Activated gamma-delta T cell treated with Interleukin-2 at 50 U/mL for 16 hours (primary cell): ENCODE measurements around the gene DNAI1.
"Not testable (repeated sequence)": the region's sequence is repeated elsewhere in the genome, so short reads cannot be mapped to it uniquely, and the experiment has no call there.

Source experiments
- DNase-seq: peaks from one replicate; pipeline ENCODE4 v3.0.0-alpha.2; 2020

DNAI1 gene

GRCh38 chr9:34515959-34516358 lies 57.4 kb downstream of the DNAI1 start:
- no peak for DNase-seq

- DNase-seq = no peak
Measured at GRCh38 chr9:34517185-34517584, 58.6 kb downstream of the DNAI1 start.

DNA sequence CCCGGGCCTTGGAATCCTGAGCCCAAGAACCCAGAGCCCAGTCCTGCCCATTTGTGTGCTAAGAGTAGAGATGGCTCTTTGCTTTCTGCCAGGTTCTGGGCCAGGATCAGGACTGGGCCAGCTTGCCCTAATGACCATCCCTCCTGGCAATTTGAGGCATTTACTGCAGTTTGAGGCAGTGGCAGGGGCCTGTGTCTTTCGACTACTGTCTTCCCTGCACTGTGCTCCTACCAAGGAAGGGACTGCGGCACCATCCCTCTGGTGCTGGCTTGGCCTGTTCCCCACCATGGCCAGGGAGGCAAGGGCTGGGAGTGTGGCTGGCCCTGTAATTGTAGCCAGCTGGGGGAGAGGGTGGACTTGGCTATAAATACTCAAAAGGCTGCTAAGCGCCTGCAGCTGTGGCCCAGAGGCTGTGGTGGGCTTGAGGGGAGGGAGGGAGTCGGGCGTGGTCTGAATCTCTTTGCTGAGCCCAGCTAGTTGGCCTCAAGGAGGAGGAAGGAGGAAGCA lies 59.6 kb downstream of the DNAI1 start:
- DNase-seq = no peak

GRCh38 chr9:34518896-34519295 lies 60.3 kb downstream of the DNAI1 start:
- no peak for DNase-seq

DNA sequence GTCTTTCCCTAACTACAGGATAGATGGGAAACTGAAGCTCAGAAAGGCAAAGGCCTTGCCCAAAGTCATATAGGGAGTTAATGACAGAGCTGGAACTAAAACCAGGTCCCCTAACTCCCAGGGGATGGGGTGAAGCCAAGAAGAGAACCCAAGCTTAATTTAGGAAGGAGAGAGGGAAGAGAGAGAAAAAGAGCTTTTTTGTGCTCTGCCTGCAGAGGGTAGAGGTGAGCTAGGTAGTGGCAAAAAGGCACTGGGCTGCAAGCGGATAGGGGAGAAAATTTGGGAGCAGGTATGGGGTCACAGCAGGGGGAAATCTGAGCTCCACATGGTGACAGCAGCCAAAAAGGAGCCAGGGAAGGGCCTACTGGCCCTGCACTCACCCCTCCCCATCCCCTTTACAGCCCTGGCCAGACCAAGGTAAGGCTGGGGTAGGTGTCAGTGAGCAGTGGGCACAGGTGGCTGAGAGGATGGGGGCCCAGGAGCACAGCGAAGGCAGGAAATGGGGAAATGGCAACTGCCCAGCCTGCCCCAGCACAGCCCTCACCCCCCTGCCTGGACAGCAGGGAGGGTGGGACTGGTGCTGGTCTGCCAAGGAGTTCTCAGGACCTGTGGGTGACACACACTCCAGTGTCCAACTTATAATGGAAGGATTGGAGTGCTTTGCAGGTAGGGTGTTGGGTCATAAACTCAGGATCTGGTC lies 60.9 kb downstream of the DNAI1 start:
- no peak for DNase-seq

- no peak for DNase-seq
Measured at GRCh38 chr9:34520096-34520495, 61.5 kb downstream of the DNAI1 start.

DNA sequence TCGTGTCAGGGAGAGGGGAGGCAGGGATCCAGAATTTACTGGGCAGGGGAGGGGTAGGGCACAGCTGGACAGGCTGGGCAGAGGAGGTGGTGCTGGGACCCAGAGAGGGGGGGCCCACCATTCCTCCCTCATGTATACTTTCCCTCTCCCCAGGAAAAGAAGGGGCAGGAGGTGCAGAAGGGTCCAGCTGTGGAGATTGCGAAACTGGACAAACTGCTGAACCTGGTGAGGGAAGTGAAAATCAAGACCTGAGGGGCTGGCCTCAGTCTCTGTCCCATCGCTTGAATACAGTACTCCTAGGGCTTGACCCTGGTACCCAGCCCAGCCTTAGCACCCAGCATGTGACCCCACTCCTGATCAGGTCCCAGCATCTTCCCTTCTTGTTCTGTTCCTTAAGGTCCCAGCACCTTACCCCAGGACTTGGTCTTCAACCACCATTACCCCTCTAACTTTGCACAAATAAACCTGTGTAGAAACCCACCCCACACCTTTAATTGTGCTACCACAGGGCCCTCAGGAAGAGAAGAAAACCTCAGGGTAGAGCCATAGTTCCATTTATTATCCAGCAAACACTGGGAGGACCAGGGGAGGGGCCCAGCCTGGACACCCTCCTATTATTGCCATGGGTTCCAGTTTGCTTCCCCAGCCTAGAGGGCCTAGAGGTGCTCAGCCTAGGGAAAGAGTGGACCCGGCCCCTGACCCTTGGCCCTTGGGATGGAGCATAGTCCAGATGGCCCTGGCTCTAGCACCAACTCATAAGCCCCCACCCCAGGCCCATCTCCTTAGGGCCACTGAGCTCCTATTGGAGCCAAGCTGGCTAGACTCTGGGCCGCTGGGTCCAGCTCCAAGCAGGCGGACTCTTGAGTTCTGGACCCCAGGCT lies 62.1 kb downstream of the DNAI1 start:
- no peak for DNase-seq

- DNase-seq = no peak
Measured at GRCh38 chr9:34521406-34522045, 62.9 kb downstream of the DNAI1 start.

DNA sequence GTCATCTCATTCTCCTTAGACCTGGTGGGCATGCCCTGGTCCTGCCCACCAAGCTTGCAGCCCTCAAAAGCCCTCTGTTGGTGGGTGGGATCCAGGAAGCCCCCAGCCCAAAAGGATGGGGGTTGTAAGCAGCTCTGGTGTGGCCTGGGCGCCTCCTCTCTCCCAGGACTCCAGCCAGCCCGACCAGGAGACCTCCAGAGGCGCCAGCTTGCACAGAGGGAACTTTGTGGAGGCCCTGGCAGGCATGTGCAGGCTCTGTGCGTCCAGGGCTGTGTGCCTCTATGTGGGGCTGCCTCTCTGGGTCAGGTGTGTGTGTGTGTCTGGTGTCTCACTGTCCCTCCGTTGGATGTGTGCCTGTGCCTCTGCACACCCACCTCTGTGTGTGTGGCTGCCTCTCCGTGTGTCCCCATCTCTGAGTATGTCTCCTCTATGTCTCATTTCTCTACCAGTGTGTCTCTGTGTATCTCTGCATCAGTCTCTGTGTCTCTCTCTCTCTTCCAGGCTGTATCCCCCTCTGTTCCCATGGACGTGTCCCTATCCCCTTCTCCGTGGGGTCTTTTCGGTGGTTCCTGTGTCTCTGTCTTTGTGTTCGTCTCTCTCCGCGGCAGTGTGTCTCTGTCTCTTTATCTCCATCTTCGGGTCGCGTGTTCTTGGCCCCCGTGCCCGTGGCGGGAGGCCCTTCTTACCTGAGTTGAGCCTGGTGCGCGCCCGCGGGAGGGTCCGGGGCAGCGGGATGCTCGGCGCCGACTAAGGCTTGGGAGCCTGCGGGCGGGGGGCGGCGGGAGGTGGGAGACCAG lies 63.7 kb downstream of the DNAI1 start:
- DNase-seq = no peak

- DNase-seq = peak; percentile 86
Measured at GRCh38 chr9:34522971-34523797, 64.6 kb downstream of the DNAI1 start, which contains the start of gene ENHO. ENHO (minus strand) TSS chr9:34522990; CDS start chr9:34521695, 1,295 bp downstream.

DNA sequence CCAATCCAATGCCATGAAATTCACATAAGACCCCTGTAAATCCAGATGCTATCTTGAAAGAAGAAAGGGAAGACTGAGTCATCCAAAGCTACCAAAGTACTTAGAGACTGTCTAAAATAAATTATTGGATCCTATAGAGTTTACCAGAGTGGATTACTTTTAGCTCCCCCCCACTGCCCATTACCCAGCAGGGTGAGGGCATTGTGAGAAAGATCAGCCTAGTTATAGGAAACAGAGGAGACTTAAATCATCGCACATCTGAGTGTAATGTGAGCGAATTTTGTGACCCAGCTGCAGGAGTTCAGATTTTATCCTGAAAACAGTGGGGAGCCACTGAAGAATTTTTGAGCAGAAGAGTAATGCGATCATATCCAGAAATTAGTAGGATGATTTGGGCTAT lies 65.7 kb downstream of the DNAI1 start:
- no peak for DNase-seq

- no peak for DNase-seq
Measured at GRCh38 chr9:34526026-34526425, 67.4 kb downstream of the DNAI1 start.

GRCh38 chr9:34532041-34532440 lies 73.4 kb downstream of the DNAI1 start:
- not testable (repeated sequence) for DNase-seq

DNA sequence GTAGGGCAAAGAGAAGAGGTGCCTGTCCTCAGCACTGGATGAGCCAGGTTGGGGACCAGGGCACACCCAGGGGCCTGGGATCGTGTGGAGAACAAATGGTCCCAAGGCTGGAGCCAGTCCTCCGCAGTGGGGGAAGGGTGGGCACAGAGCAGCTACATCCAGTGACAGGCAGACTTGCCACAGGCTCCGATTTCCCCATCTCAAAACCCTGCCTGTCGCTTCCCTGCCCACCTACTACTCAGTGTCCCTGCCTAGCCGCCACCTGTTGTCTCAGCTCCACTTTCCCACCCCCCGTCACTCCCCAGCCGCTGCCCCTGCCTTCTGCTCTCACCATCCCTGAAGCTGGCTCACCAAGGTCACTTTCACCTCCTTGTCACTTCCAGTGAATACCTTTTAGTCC lies 78.1 kb downstream of the DNAI1 start:
- no peak for DNase-seq

DNA sequence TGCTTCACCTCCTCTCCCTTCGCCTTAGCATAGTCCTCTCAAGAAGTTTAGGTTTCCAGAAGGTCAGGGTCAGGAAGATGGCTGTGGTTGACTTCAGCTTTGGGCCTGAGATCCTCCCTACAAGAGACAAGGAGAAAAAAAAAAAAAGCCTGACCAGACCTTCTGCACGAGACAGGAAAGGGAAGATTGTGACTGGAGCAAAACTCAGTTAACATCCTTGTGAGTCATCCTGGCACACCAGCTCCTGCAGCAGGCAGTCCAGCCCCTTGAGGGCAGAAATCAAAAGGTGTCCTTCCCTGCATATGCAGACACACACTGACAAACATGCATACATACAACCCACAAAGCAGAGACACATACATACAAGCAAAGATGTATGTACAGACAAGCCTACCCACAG lies 82.2 kb downstream of the DNAI1 start:
- no peak for DNase-seq

GRCh38 chr9:34541540-34541939 lies 82.9 kb downstream of the DNAI1 start:
- no peak for DNase-seq

DNA sequence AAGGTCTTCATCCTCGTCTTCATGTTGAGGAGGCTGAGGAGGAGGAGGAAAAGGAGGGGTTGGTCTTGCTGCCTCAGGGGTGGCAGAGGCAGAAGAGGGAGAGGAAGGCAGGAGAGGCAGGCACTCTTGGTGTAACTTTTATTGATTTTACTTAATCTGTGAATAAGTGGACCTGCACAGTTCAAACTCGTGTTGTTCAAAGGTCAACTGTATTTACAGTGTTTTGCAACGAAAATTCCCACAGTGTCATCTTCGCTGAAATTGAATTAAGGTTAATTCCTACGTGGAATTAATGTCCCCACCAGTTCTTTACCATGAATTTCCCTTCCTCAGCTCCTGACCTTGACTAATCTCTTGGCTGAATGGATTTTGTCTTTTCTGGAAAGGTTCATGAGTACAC lies 85.4 kb downstream of the DNAI1 start:
- DNase-seq = no peak

GRCh38 chr9:34545497-34545896 lies 86.9 kb downstream of the DNAI1 start:
- no peak for DNase-seq

DNA sequence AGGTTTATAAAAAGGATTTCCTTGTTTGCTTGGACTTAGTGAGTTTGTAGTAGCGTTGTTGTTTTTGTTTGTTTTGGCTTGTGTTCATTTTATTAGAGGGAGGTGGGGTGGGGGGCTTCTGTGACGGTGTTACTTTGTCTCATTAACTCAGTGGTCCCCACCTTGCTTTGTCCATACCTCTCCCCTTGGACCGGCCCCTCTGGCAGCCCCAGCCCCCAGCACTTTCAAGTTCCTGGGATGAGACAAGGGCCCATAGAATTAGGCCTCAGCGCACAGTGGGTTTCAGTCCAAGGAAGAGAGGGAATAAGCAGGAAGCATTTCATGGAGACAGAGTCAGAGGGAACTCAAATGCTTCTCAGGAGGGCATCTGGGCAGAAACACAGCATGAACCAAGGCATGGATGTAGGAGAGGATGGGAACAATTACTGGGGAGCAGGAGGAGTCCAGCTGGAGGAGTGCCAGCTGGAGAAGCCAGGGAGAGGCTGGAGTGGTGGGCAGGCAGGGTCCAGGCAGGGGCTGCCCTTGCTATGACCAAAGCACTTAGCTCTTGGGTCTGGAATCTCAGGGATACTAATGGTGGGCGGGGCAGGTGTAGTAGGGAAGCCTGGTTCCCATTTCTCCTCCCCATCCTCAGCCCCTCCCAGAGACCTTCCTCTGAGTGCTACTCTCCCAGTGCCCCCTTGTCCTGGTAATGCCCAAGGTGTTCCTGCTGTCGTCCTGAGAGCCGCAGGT lies 87.7 kb downstream of the DNAI1 start:
- DNase-seq = no peak

GRCh38 chr9:34546834-34547827 lies 88.5 kb downstream of the DNAI1 start:
- peak; percentile 32 for DNase-seq
